K562 (cell line): ENCODE measurements around the gene CXCR5. TPM values are rescaled to one million over a fixed set of nuclear protein-coding genes. Genes with fewer than 3 reads are reported as not detected.
A peak's percentile ranks its signal among the peaks of the same experiment; 100 is the strongest.

Experiments used
- ATF4 ChIP-seq: fragments of 450-650 bp; formaldehyde crosslinking; IDR thresholded peaks from 2 replicates; pipeline ENCODE4 v1.4.0; 2022; ENCODE audit warnings: mild to moderate bottlenecking, moderate library complexity
- CAMTA2 ChIP-seq: fragments of 250-450 bp; sonication (Bioruptor Pico); conservative IDR thresholded peaks from 2 replicates; pipeline ENCODE4 v1.5.1; 2022
- CHD2 ChIP-seq: IDR thresholded peaks from 2 replicates; pipeline ENCODE4 v1.6.1; 2011; ENCODE audit warnings: low read depth, low read length
- CHD4 ChIP-seq: fragments of 200-600 bp; sonication (generic); IDR thresholded peaks from 3 replicates; pipeline ENCODE4 v1.6.1; 2012; ENCODE audit warnings: low read depth, mild to moderate bottlenecking, mixed read lengths, low read length, inconsistent platforms; ENCODE audit not compliant: insufficient read depth, insufficient replicate concordance, poor library complexity, severe bottlenecking
- DPF2 ChIP-seq: fragments of 450-650 bp; IDR thresholded peaks from 2 replicates; pipeline ENCODE4 v1.6.1; 2016
- ELF1 ChIP-seq: fragments of 200-800 bp; sonication (Bioruptor generic); IDR thresholded peaks from 2 replicates; pipeline ENCODE4 v1.6.1; 2016; ENCODE audit warnings: missing genetic modification characterization, missing compliant biosample characterization
- EP400 ChIP-seq: fragments of 450-650 bp; IDR thresholded peaks from 2 replicates; pipeline ENCODE4 v1.6.1; 2017; ENCODE audit warnings: antibody characterized with exemption, mild to moderate bottlenecking, moderate library complexity
- FOXJ2 ChIP-seq: fragments of 200-800 bp; sonication (Bioruptor generic); IDR thresholded peaks from 2 replicates; pipeline ENCODE4 v1.6.1; 2016; ENCODE audit warnings: missing genetic modification characterization, missing compliant biosample characterization
- HLTF ChIP-seq: fragments of 450-650 bp; IDR thresholded peaks from 2 replicates; pipeline ENCODE4 v1.6.1; 2016
- KLF13 ChIP-seq: fragments of 450-650 bp; IDR thresholded peaks from 2 replicates; pipeline ENCODE4 v1.6.1; 2016; ENCODE audit warnings: missing genetic modification characterization, low read depth, mild to moderate bottlenecking, missing compliant biosample characterization, moderate library complexity, borderline replicate concordance
- MAX ChIP-seq: sonication (generic); formaldehyde crosslinking; IDR thresholded peaks from 2 replicates; pipeline ENCODE4 v1.9.0; 2022; ENCODE audit warnings: mild to moderate bottlenecking, missing genetic modification reagents
- MAZ ChIP-seq, 2 experiments: fragments of 450-650 bp in 1 of 2; sonication (generic) in 1 of 2; formaldehyde crosslinking; IDR thresholded peaks in 1 of 2; conservative IDR thresholded peaks in 1 of 2; 2 replicates each; pipeline versions ENCODE4 v1.4.0 to v1.5.0; 2020; ENCODE audit warnings: mild to moderate bottlenecking in 1 of 2, missing genetic modification reagents in 1 of 2
- MCM7 ChIP-seq, 2 experiments: fragments of 450-650 bp; IDR thresholded peaks; 2 replicates each; pipeline ENCODE4 v1.6.1; 2016 to 2018
- MEF2A ChIP-seq: IDR thresholded peaks from 2 replicates; pipeline ENCODE4 v1.6.1; 2011; ENCODE audit warnings: low read depth, mild to moderate bottlenecking, low read length, moderate library complexity; ENCODE audit not compliant: control insufficient read depth
- NCOA1 ChIP-seq: fragments of 450-650 bp; IDR thresholded peaks from 2 replicates; pipeline ENCODE4 v1.6.1; 2016; ENCODE audit warnings: low read depth
- PCBP2 ChIP-seq: fragments of 200-400 bp; formaldehyde crosslinking; IDR thresholded peaks from 2 replicates; pipeline ENCODE4 v1.6.1; 2018; ENCODE audit warnings: low read length, low read depth, mild to moderate bottlenecking, moderate library complexity; ENCODE audit not compliant: poor library complexity, severe bottlenecking
- PRDM10 ChIP-seq: fragments of 450-650 bp; IDR thresholded peaks from 2 replicates; pipeline ENCODE4 v1.6.1; 2018; ENCODE audit not compliant: partially characterized antibody
- RNF219 ChIP-seq: fragments of 250-450 bp; sonication (Bioruptor Pico); IDR thresholded peaks from 2 replicates; pipeline ENCODE4 v1.5.0; 2022; ENCODE audit warnings: mild to moderate bottlenecking
- SMAD2 ChIP-seq: fragments of 150-350 bp; IDR thresholded peaks from 2 replicates; pipeline ENCODE4 v1.6.1; 2014; ENCODE audit warnings: low read depth, mild to moderate bottlenecking, low read length
- TGIF2 ChIP-seq: sonication (generic); formaldehyde crosslinking; IDR thresholded peaks from 2 replicates; pipeline ENCODE4 v1.8.1; 2022; ENCODE audit warnings: mild to moderate bottlenecking, missing genetic modification reagents, moderate library complexity
- ZFP30 ChIP-seq: fragments of 250-450 bp; sonication (Bioruptor Pico); IDR thresholded peaks from 2 replicates; pipeline ENCODE4 v1.8.0; 2022; ENCODE audit warnings: moderate library complexity, mild to moderate bottlenecking, inconsistent platforms, borderline replicate concordance
- ZNF584 ChIP-seq: fragments of 200-800 bp; sonication (Bioruptor generic); IDR thresholded peaks from 2 replicates; pipeline ENCODE4 v1.6.1; 2016; ENCODE audit warnings: low read depth, mild to moderate bottlenecking, missing genetic modification characterization, missing compliant biosample characterization
- ZNF586 ChIP-seq: fragments of 450-650 bp; formaldehyde crosslinking; conservative IDR thresholded peaks from 2 replicates; pipeline ENCODE4 v1.4.0; 2020; ENCODE audit warnings: mild to moderate bottlenecking, moderate library complexity
- polyA plus RNA-seq, 8 experiments: library from polyadenylated mRNA; depleted of rRNA in 4 of 8; stranded (reverse) in 5 of 8; unstranded in 3 of 8; fragments of >200 nt; fragmentation: Nextera tagmentation in 2 of 8; fragmentation: Illumina TruSeq in 1 of 8; extraction: Ambion mirVana in 2 of 8; extraction: Trizol in 1 of 8; gene quantifications; 2 replicates each; pipeline versions ENCODE4 v1.2.1 to v1.2.3, GENCODE V29; 2011 to 2014; ENCODE audit warnings: inconsistent platforms in 1 of 8, missing spikeins in 1 of 8
- total RNA-seq, 7 experiments: library from RNA; depleted of rRNA in 6 of 7; stranded (reverse); fragments of >200 nt in 6 of 7; fragmentation: Illumina TruSeq in 2 of 7; extraction: Trizol in 2 of 7; gene quantifications; 2 replicates each; pipeline versions ENCODE4 v1.2.1 to v1.2.3, GENCODE V29; 2011 to 2021; ENCODE audit warnings: low replicate concordance in 1 of 7

Gene CXCR5
- total and polyA plus RNA-seq, 9 of the 15 experiments (the other 6 are each of a cell fraction or from before 2014, with no cell fraction given): 0.03 to 0.06 TPM; not detected in 7

- TF ChIP-seq RNF219 (CRISPR knock-in tag): no peak
- no peak for TF ChIP-seq PCBP2
- TF ChIP-seq MEF2A: no peak
- TF ChIP-seq ZFP30 (CRISPR knock-in tag): no peak
- TF ChIP-seq EP400: peak; percentile 40; the same call in 1 of the 2 replicates
- TF ChIP-seq ATF4 (CRISPR knock-in tag): no peak
- no peak for TF ChIP-seq CHD2
- TF ChIP-seq TGIF2 (CRISPR knock-in tag): no peak
- peak; percentile 41; the same call in 1 of the 2 replicates for TF ChIP-seq MAX (CRISPR knock-in tag)
- no peak for TF ChIP-seq KLF13 (tag)
- no peak for TF ChIP-seq NCOA1
- no peak for TF ChIP-seq CAMTA2 (CRISPR knock-in tag)
- TF ChIP-seq MCM7 (IDR thresholded peaks at IDR 0.05): no peak
- TF ChIP-seq CHD4: no peak
- TF ChIP-seq ZNF586: no peak
- TF ChIP-seq ELF1 (tag): peak; percentile 67
- no peak for TF ChIP-seq PRDM10
- no peak for TF ChIP-seq ZNF584 (CRISPR knock-in tag)
- no peak for TF ChIP-seq DPF2
- TF ChIP-seq SMAD2: no peak
- peak; percentile 86 for TF ChIP-seq FOXJ2 (tag)
- TF ChIP-seq MAZ (CRISPR knock-in tag; conservative IDR thresholded peaks at IDR 0.05 in 1 of 2, IDR thresholded peaks at IDR 0.05 in 1 of 2): peak; percentile 19 to 70; a peak in 1 of 4 replicates
- no peak for TF ChIP-seq HLTF
Measured at GRCh38 chr11:118918128-118918685, 34.5 kb downstream of the CXCR5 start (continued).
